Panc1 (cell line): ENCODE data around the gene ADPGK.

Experiments
- CTCF ChIP-seq: fragments of 450-650 bp; IDR thresholded peaks from 2 replicates; pipeline ENCODE4 v1.5.1; 2017; ENCODE audit warnings: mild to moderate bottlenecking
- POLR2AphosphoS5 ChIP-seq: IDR thresholded peaks from 2 replicates; pipeline ENCODE4 v1.6.1; 2012; ENCODE audit warnings: mild to moderate bottlenecking, low read depth, low read length, moderate library complexity
- REST ChIP-seq, 2 experiments: IDR thresholded peaks; 2 replicates each; pipeline ENCODE4 v1.6.1; 2011 to 2012; ENCODE audit warnings: low read depth in 2 of 2, control low read depth in 1 of 2, low read length in 1 of 2, mild to moderate bottlenecking in 1 of 2, moderate library complexity in 1 of 2; ENCODE audit not compliant: insufficient read depth in 1 of 2
- SIN3A ChIP-seq: IDR thresholded peaks from 2 replicates; pipeline ENCODE4 v1.6.1; 2012; ENCODE audit warnings: low read depth, mild to moderate bottlenecking, low read length, moderate library complexity, borderline replicate concordance; ENCODE audit not compliant: insufficient read depth

GRCh38 chr15:72725446-72725845, 58.1 kb downstream of the ADPGK start:
- TF ChIP-seq CTCF (no peak), POLR2AphosphoS5 (no peak), SIN3A (no peak), REST (IDR thresholded peaks at IDR 0.05; ENCODE audit: insufficient read depth in 1 of 2, low read depth in 2 of 2, low read length in 1 of 2) (no peak)
